Stimulated activated CD8-positive, alpha-beta memory T cell treated with anti-CD3 and anti-CD28 coated beads, Interleukin-15, amount 100 ng/mL, for 1 hour (primary cell): Measurements from ENCODE around the gene FBXO45.
"Not testable (repeated sequence)": the region's sequence is repeated elsewhere in the genome, so short reads cannot be mapped to it uniquely, and the experiment has no call there.

Source experiments
- DNase-seq: peaks from one replicate; pipeline ENCODE4 v3.0.0-alpha.2; 2020; ENCODE audit warnings: low read depth

FBXO45 gene

GRCh38 chr3:196568246-196569002, at the start of gene FBXO45, which contains the start of gene WDR53:
FBXO45 (plus strand) TSS chr3:196568660; CDS start chr3:196568985, 325 bp downstream.
WDR53 (minus strand) TSS chr3:196568554; CDS start chr3:196561475, 7,079 bp downstream.
- peak; percentile 84 for DNase-seq

GRCh38 chr3:196518966-196519717, 49.3 kb upstream of the FBXO45 start:
- peak; percentile 20 for DNase-seq

GRCh38 chr3:196519718-196520082, 48.8 kb upstream of the FBXO45 start:
- DNase-seq, result no peak

DNA sequence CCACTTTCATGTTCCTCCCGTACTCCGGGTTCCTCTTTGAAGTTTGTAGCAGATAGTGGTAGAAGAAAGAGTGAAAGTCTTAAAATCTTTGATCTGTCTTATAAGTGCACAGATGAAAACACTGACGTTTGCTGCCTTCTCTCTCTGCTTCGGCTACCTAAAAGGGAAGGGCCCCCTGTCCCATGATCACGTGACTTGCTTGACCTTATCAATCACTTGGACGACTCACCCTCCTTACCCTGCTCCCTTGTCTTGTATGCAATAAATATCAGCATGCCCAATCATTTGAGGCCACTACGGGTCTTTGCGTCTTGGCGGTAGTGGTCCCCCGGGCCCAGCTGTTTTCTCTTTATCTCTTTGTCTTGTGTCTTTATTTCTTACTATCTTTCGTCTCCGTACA, 47.2 kb upstream of the FBXO45 start:
- DNase-seq, result not testable (repeated sequence)

GRCh38 chr3:196523841-196524240, 44.6 kb upstream of the FBXO45 start:
- no peak for DNase-seq

GRCh38 chr3:196524527-196524926, 43.9 kb upstream of the FBXO45 start:
- no peak for DNase-seq

DNA sequence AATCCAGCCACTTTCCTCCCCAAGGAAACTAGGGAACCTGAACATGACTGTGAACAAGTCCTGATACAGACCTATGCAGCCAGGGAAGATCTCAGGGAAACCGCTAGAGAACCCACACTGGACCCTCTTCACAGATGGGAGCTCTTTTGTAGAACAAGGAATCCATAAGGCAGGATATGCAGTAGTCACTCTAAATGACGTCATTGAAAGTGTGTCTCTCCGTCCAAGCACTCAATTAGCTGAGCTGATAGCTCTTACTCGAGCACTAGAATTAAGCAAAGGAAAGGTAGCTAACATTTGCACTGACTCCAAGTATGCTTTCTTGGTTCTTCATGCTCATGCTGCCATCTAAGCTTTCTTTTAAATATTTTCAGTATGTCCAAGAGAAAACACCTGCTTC, 43.3 kb upstream of the FBXO45 start:
- DNase-seq, result no peak

DNA sequence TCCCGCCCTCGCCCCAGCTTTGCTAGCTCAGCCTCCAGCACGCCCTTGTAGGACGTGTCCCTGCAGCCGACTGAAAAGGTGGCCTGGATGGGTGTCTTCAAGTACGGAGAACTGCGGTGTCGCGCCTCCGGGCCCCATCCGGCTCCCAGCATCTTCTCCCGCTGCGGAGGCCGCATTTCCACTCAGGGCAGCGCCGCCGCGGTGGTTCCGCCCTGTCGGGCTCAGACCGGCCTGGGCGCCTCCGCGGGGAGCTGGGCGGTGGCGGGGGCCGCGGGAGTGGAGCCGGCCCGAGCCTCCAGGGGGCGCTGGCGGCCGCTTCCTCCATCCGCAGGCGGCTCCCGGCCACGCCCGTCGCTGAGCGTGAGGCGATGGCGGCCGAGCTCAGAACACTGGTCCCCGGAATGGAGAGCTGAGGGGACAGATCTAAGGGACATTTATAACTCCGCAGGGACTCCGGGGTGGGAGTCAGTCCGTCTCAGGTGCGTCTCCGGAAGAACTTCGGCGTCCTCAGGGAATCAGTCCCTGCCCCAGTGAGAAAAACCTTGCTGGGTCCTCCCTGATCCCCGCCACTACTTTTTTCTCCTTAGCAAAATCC, 39.7 kb upstream of the FBXO45 start:
- peak; percentile 55 for DNase-seq

- no peak for DNase-seq
Measured at GRCh38 chr3:196531418-196531817, 37.0 kb upstream of the FBXO45 start.

DNA sequence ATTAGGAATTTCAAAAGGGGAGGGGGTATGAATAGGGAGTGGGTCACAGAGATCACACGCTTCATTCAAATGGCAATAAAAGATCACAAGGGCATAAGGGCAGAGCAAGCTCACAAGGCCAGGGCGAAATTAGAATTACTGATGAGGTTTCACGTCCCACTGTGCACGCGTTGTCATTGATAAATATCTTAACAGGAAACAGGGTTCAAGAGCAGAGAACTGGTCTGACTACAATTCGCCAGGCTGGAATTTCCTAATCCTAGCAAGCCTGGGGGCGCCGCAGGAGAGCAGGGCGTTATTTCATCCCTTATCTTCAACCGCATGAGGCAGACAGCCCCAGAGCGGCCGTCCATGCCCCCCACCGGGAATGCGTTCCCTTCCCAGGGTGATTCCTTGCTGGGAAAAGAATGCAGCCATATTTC, 35.2 kb upstream of the FBXO45 start:
- DNase-seq, result no peak

GRCh38 chr3:196537319-196537984, 31.0 kb upstream of the FBXO45 start:
- DNase-seq, result peak; percentile 60

DNA sequence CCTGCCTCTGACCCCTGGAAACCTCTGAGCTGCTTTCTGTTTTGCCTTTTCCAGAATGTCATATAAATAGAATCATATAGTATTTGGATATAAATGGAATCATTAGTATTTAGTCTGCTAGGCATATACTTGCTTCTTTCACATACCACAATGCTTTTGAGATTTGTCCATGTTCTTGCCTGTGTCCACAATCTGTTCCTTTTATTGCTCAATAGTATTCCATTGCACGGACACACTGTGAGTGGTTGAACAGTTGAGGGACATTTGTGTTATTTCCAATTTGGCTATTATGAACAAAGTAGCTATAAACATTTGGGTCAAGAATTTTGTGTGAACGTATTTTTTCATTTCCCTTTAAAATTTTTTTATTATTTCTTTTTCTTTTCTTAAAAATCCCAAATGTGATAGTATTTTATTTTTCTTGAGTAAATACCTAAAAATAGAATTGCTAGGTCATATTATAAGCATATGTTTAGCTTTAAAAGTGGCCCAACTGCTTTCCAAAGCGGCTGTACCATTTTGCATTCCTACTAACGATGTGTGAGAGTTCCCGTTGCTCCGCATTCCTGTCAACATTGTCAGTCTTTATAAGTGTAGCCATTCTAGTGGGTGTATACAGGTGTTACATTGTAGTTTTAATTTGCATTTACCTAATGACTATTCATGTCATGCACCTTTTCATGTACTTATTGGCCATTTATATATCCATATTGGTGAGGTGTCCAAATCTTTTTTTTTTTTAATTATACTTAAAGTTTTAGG, 26.6 kb upstream of the FBXO45 start:
- DNase-seq, result no peak

GRCh38 chr3:196544491-196544992, 23.9 kb upstream of the FBXO45 start:
- no peak for DNase-seq

DNA sequence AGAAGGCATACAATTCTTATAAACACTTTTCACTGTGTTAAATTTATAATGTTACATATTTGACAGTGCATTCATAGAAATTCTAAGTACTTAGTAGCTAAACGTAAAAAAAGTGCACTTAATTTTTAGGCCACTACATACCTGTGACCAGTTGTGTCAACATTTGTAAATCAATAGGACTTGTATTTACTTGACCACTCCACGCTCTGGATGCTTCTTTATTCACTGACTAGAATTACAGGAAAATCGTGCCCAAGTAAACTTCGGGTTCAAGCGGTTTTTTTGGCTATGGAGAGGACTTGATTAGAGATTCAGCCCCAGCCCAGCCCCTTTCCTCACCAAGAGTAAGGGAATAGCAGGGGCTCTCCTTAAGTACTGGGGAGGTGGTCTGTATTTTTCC, 21.9 kb upstream of the FBXO45 start:
- DNase-seq, result no peak

DNA sequence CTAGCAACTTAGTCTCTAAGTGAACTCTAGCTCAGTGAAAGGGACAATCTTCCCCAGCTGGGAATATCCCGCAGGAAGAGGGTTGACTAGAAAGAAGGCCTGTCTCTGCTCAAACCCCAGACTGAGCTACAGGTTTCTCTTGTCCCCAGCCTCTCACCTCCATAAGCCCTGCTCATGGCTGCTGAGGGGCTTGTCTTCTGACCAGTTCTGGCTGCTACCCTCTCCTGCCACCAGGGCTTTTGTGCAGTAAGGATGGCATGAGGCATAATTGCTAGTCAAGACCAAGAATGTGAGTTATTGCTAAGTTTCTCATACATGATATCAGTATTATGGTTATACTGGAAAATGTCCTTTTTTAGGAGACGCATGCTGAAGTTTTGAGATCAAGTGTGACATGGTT, 21.4 kb upstream of the FBXO45 start:
- no peak for DNase-seq

GRCh38 chr3:196549312-196549711, 19.1 kb upstream of the FBXO45 start:
- DNase-seq, result not testable (repeated sequence)

- not testable (repeated sequence) for DNase-seq
Measured at GRCh38 chr3:196550172-196550571, 18.3 kb upstream of the FBXO45 start.

DNA sequence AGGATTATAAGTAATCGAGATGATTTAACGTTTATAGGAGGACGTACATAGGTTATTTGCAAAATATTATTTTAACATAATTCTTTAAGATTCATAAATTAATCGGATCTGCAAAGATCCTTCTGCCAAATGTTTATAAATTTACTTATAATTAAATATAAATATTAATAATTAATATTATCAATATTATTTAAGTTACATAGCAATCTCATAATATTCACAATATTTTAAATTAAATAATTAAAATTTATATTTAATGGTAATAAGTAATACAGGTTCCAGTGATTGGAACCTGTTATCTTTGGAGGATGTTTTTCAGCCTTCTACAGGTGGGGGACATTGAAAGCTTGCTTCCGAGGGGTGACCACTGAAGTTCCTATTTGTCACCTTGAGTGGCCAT, 16.2 kb upstream of the FBXO45 start:
- DNase-seq, result no peak

- no peak for DNase-seq
Measured at GRCh38 chr3:196553551-196553950, 14.9 kb upstream of the FBXO45 start.

DNA sequence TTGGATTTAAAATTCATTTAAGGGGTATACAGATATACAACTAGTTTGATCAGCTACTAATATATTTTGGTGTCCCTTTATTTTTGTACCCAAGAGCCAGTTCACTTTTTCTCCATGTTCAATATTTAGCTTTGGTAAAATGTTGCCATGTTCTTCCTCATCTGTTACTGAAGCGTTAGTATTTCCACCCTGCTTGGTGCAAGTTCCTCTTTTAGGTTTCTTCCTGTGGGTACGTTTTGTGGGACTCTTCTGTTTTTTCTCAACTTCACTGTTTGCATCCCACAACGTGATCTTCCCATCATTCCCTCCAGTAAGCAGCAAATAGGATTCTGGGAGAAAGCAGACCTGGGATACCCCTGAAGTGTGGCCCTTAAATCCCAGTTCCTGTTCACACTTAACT, 14.3 kb upstream of the FBXO45 start:
- DNase-seq, result no peak

DNA sequence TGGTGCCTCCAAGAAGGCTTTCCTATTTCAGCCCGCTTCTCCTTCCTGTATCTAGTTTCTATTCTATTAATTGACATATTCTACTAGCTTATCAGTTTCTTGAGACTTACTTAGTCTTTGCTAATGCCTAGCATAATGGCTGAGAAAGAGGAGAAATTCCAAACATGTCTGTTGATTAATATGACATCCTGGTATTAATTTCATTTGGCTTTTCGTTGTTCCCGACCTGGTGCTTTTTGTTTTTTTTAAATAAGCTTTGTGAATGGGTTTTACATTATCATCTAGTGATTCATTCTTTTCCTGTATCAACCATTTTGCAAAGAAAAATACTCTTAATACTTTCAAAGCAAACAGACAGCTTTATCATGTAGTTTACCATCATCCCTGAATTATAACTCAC, 13.2 kb upstream of the FBXO45 start:
- no peak for DNase-seq
